ENCODE results near the gene AKAP13.

- TF ChIP-seq CTCF (IDR thresholded peaks at IDR 0.05): no peak
- TF ChIP-seq EZH2 (IDR thresholded peaks at IDR 0.05): no peak
- no peak for TF ChIP-seq EZH2phosphoT487 (IDR thresholded peaks at IDR 0.05)
Observed at GRCh38 chr15:85625166-85625830, 244.9 kb downstream of the AKAP13 start.

Measured in neural progenitor cell (in vitro differentiated cells).